Muscle of back (tissue), 11 donors: ENCODE results near the gene CCDC85C. TPM values are rescaled to one million over a fixed set of nuclear protein-coding genes. Genes with fewer than 3 reads are reported as not detected.

Source experiments
- DNase-seq, 3 donors: peaks; one replicate each; pipeline versions ENCODE4 v3.0.0 to v3.0.0-alpha.2; 2013
- polyA plus RNA-seq, 10 donors: library from polyadenylated mRNA; unstranded; fragments of 120-200 nt; gene quantifications; one replicate each; pipeline ENCODE4 v1.2.1, GENCODE V29; 2013; ENCODE audit not compliant: insufficient read length in 10 of 10

The CCDC85C gene
- polyA plus RNA-seq, 10 donors, result 3.1 to 6.4 (median 4.3) TPM

GRCh38 chr14:99632410-99633035 is 28.5 kb upstream of the CCDC85C start:
- no peak for DNase-seq

GRCh38 chr14:99630202-99630601 is 26.2 kb upstream of the CCDC85C start:
- DNase-seq, result no peak

- peak; percentile 46 to 82 (median 68) for DNase-seq
Observed at GRCh38 chr14:99628887-99629618, 25.0 kb upstream of the CCDC85C start.

GRCh38 chr14:99627510-99628381 is 23.7 kb upstream of the CCDC85C start:
- no peak for DNase-seq

- no peak for DNase-seq
Observed at GRCh38 chr14:99627100-99627499, 23.1 kb upstream of the CCDC85C start.

- no peak for DNase-seq
Observed at GRCh38 chr14:99626041-99626648, 22.1 kb upstream of the CCDC85C start.

- DNase-seq, result no peak
Observed at GRCh38 chr14:99625476-99625875, 21.5 kb upstream of the CCDC85C start.

- no peak for DNase-seq
Observed at GRCh38 chr14:99624971-99625370, 21.0 kb upstream of the CCDC85C start.

- DNase-seq, result no peak
Observed at GRCh38 chr14:99624024-99624423, 20.0 kb upstream of the CCDC85C start.

- no peak for DNase-seq
Observed at GRCh38 chr14:99621948-99622347, 17.9 kb upstream of the CCDC85C start.

GRCh38 chr14:99619835-99620834 is 16.1 kb upstream of the CCDC85C start:
- peak in 2 of 3 donors; percentile 43 to 67 for DNase-seq

- no peak for DNase-seq
Observed at GRCh38 chr14:99616832-99617800, 13.1 kb upstream of the CCDC85C start.

- peak in 1 of 3 donors; percentile 40 for DNase-seq
Observed at GRCh38 chr14:99615497-99616157, 11.6 kb upstream of the CCDC85C start.

- DNase-seq, result no peak
Observed at GRCh38 chr14:99612738-99613330, 8.8 kb upstream of the CCDC85C start.

- no peak for DNase-seq
Observed at GRCh38 chr14:99612071-99612737, 8.2 kb upstream of the CCDC85C start.

GRCh38 chr14:99611646-99612045 is 7.6 kb upstream of the CCDC85C start:
- DNase-seq, result no peak

- DNase-seq, result no peak
Observed at GRCh38 chr14:99609245-99610170, 5.5 kb upstream of the CCDC85C start.
